SU-DHL-6 (cell line): ENCODE results near the gene CDHR2.

Experiments
- EZH2phosphoT487 ChIP-seq: fragments of 200-600 bp; sonication (generic), shearing (Covaris generic); conservative IDR thresholded peaks from 2 replicates; pipeline ENCODE4 v1.6.1; 2018; ENCODE audit warnings: mild to moderate bottlenecking, antibody characterized with exemption, low read length, moderate library complexity, mixed read lengths
- TF ChIP-seq, protein P1 (sequence below): fragments of 200-600 bp; sonication (generic); IDR thresholded peaks from one replicate; pipeline ENCODE4 v1.5.1; 2017; ENCODE audit warnings: antibody characterized with exemption, mild to moderate bottlenecking, low read length, moderate library complexity; ENCODE audit not compliant: insufficient read depth, poor library complexity, severe bottlenecking

DNA sequence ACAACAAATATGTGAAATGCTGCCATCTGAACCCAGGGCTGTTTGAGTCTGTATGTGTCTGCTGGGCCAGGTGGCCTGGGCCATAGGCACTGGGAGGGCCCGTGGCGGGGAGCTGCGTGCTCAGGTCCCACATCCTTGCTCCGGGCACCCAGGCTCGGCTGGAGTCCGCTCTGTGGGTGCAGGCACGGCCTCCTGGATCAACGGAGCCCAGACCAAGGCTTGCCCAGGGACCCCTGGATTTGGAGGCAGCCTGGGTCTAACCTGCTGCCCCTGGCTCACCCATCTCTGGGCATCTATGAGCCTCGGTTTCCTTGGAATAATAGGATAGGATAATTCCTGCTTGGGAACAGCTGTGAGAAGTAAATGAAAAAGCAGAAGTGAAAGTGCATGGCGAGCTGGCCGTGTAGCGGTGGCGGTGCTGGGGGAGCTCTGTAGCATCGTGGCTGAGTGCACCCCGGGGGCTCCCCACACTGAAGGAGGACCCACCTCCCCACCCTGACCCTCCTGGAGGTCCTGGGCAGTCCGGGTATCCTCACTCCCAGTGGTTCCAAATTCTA, 1.2 kb downstream of the CDHR2 start:
- TF ChIP-seq, protein P1, sequence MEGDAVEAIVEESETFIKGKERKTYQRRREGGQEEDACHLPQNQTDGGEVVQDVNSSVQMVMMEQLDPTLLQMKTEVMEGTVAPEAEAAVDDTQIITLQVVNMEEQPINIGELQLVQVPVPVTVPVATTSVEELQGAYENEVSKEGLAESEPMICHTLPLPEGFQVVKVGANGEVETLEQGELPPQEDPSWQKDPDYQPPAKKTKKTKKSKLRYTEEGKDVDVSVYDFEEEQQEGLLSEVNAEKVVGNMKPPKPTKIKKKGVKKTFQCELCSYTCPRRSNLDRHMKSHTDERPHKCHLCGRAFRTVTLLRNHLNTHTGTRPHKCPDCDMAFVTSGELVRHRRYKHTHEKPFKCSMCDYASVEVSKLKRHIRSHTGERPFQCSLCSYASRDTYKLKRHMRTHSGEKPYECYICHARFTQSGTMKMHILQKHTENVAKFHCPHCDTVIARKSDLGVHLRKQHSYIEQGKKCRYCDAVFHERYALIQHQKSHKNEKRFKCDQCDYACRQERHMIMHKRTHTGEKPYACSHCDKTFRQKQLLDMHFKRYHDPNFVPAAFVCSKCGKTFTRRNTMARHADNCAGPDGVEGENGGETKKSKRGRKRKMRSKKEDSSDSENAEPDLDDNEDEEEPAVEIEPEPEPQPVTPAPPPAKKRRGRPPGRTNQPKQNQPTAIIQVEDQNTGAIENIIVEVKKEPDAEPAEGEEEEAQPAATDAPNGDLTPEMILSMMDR: no peak
- no peak for TF ChIP-seq EZH2phosphoT487
